ENCODE results near the gene FAM83G.

Gene FAM83G

DNA sequence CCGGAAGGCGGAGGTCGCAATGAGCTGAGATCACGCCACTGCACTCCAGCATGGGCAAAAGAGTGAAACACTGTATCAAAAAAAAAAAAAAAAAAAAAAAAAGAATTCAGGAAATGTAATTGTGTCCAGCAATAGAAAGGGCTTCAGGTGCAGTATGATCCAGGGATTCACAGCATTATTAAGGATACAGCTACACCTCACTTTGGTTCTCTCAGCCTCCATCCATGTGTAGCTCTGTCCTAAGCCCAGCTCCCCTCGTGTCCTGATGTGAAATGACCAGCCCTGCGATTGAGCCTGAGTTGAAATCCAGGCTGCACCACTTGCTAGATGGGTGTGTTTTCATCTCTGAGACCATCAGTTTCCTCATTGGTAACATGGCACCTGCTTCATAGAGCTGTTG lies 49.6 kb downstream of the FAM83G start:
- ATAC-seq = no peak

DNA sequence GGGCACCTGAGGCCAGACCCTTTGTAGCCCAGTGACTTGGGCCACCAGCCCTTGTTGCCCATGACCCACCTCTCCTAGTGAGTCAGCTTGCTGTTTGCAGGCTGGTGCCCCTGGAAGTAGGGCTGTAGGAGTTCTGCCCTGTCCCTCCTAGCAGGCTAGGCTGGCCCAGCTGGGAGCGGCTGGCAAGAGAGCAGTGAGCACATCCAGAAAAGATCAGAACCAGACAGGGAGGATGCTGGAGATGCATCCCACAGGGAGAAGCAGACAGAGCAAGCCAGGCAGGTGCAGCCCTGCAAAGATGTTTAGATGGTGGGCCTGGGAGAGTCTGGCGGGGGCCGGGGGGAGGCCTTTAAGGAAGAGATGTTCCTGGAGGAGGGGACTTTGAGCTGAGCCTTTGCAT lies 50.2 kb downstream of the FAM83G start:
- ATAC-seq = no peak
- TF ChIP-seq GLIS3 (CRISPR knock-in tag; IDR thresholded peaks at IDR 0.05) (no peak), ZNF8 (CRISPR knock-in tag; IDR thresholded peaks at IDR 0.05) (no peak), TCF4 (CRISPR knock-in tag; IDR thresholded peaks at IDR 0.05; ENCODE audit: borderline replicate concordance) (no peak), RARB (CRISPR knock-in tag; IDR thresholded peaks at IDR 0.05) (no peak), PPARA (CRISPR knock-in tag; IDR thresholded peaks at IDR 0.05; ENCODE audit: borderline replicate concordance) (no peak), SNAI2 (CRISPR knock-in tag; IDR thresholded peaks at IDR 0.05) (no peak), ZFP3 (CRISPR knock-in tag; IDR thresholded peaks at IDR 0.05) (no peak), TOX (CRISPR knock-in tag; IDR thresholded peaks at IDR 0.05; ENCODE audit: borderline replicate concordance) (no peak), CSDC2 (CRISPR knock-in tag; IDR thresholded peaks at IDR 0.05) (no peak), ZFP30 (CRISPR knock-in tag; IDR thresholded peaks at IDR 0.05) (no peak), ARNTL (CRISPR knock-in tag; IDR thresholded peaks at IDR 0.05; ENCODE audit: borderline replicate concordance, low read depth) (no peak), ZNF565 (CRISPR knock-in tag; conservative IDR thresholded peaks at IDR 0.05; ENCODE audit: low read depth) (no peak), ESRRG (CRISPR knock-in tag; IDR thresholded peaks at IDR 0.05) (no peak), ZNF70 (CRISPR knock-in tag; IDR thresholded peaks at IDR 0.05) (no peak)
- TF ChIP-seq, protein P1, sequence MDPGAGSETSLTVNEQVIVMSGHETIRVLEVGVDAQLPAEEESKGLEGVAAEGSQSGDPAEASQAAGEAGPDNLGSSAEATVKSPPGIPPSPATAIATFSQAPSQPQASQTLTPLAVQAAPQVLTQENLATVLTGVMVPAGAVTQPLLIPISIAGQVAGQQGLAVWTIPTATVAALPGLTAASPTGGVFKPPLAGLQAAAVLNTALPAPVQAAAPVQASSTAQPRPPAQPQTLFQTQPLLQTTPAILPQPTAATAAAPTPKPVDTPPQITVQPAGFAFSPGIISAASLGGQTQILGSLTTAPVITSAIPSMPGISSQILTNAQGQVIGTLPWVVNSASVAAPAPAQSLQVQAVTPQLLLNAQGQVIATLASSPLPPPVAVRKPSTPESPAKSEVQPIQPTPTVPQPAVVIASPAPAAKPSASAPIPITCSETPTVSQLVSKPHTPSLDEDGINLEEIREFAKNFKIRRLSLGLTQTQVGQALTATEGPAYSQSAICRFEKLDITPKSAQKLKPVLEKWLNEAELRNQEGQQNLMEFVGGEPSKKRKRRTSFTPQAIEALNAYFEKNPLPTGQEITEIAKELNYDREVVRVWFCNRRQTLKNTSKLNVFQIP (CRISPR knock-in tag; IDR thresholded peaks at IDR 0.05; ENCODE audit: borderline replicate concordance, low read depth) = no peak
- TF ChIP-seq, protein P2, sequence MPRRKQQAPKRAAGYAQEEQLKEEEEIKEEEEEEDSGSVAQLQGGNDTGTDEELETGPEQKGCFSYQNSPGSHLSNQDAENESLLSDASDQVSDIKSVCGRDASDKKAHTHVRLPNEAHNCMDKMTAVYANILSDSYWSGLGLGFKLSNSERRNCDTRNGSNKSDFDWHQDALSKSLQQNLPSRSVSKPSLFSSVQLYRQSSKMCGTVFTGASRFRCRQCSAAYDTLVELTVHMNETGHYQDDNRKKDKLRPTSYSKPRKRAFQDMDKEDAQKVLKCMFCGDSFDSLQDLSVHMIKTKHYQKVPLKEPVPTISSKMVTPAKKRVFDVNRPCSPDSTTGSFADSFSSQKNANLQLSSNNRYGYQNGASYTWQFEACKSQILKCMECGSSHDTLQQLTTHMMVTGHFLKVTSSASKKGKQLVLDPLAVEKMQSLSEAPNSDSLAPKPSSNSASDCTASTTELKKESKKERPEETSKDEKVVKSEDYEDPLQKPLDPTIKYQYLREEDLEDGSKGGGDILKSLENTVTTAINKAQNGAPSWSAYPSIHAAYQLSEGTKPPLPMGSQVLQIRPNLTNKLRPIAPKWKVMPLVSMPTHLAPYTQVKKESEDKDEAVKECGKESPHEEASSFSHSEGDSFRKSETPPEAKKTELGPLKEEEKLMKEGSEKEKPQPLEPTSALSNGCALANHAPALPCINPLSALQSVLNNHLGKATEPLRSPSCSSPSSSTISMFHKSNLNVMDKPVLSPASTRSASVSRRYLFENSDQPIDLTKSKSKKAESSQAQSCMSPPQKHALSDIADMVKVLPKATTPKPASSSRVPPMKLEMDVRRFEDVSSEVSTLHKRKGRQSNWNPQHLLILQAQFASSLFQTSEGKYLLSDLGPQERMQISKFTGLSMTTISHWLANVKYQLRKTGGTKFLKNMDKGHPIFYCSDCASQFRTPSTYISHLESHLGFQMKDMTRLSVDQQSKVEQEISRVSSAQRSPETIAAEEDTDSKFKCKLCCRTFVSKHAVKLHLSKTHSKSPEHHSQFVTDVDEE (CRISPR knock-in tag; IDR thresholded peaks at IDR 0.05) = no peak
- TF ChIP-seq, protein P3, sequence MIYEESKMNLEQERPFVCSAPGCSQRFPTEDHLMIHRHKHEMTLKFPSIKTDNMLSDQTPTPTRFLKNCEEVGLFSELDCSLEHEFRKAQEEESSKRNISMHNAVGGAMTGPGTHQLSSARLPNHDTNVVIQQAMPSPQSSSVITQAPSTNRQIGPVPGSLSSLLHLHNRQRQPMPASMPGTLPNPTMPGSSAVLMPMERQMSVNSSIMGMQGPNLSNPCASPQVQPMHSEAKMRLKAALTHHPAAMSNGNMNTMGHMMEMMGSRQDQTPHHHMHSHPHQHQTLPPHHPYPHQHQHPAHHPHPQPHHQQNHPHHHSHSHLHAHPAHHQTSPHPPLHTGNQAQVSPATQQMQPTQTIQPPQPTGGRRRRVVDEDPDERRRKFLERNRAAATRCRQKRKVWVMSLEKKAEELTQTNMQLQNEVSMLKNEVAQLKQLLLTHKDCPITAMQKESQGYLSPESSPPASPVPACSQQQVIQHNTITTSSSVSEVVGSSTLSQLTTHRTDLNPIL (CRISPR knock-in tag; IDR thresholded peaks at IDR 0.05; ENCODE audit: low read depth) = no peak

More for the DNA sequence above, 49.6 kb downstream of the FAM83G start:
- TF ChIP-seq RARB (CRISPR knock-in tag; IDR thresholded peaks at IDR 0.05) = no peak
- no peak for TF ChIP-seq ZNF70 (CRISPR knock-in tag; IDR thresholded peaks at IDR 0.05)
- no peak for TF ChIP-seq TOX (CRISPR knock-in tag; IDR thresholded peaks at IDR 0.05; ENCODE audit: borderline replicate concordance)
- no peak for TF ChIP-seq ARNTL (CRISPR knock-in tag; IDR thresholded peaks at IDR 0.05; ENCODE audit: borderline replicate concordance, low read depth)

DNA sequence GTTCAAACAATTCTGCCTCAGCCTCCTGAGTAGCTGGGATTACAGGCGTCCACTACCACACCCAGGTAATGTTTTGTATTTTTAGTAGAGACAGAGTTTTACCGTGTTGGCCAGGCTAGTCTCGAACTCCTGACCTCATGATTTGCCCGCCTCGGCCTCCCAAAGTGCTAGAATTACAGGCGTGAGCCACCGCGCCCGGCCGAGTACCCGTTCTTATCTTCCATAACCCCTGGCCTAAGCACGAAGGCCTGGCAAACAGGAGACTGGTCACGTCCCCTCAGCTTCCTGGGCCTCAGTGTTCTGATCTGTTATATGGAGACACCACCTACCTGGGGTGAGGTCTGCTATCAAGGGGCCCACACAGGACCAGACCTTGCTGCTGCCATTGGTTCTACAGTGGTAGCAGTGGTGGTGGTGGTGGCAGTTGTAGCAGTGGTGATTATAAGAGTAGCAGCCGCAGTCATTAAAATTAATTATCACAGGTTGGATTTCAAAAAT lies 51.3 kb downstream of the FAM83G start:
- ATAC-seq = no peak
- TF ChIP-seq ARNTL (CRISPR knock-in tag; IDR thresholded peaks at IDR 0.05; ENCODE audit: borderline replicate concordance, low read depth) (no peak), ZFP3 (CRISPR knock-in tag; IDR thresholded peaks at IDR 0.05) (no peak), ESRRG (CRISPR knock-in tag; IDR thresholded peaks at IDR 0.05) (no peak), ZNF70 (CRISPR knock-in tag; IDR thresholded peaks at IDR 0.05) (no peak), ZNF565 (CRISPR knock-in tag; conservative IDR thresholded peaks at IDR 0.05; ENCODE audit: low read depth) (no peak)

DNA sequence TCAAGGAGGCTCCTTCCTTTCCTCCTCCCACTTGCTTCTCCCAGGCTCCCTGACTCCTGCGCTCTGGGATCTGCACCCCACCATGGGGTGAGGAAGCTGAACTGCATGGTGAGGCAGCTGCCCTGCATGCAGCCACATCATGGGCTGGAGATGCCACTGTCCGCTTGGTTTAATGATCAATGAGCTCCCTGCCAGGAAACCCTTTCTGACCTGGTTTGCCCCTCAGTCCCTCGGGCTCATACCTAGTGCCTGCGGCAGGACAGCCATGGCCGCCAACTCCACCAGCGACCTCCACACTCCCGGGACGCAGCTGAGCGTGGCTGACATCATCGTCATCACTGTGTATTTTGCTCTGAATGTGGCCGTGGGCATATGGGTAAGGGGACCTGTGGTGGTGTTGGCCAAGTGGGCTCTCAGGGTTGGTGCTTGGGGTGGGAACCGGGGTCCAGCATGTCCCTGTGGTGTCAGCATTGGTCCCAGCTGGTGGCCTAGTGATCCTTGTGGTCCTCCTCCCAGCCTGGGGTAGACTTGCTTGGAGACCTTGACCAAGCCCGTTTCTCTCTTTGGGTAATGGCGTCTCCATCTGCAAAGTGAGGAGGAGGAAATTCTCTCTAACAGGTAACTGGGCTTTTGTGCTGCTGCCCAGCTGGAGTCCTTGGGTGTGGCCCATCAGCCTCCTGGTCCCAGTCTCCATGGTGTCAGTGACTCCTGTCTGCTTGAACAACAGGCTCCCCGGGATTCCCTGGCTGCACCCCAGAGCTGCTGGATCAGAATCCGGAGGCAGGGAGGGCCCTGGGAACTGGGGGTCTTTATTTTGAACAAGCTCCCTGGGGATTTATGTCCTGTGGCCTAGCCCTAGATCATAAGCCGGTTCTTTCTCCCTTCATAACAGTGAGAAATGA lies 52.4 kb downstream of the FAM83G start, which contains the start of gene SLC5A10:
TSS of gene SLC5A10 (plus strand) at position 225 of the 902 bp plus-strand sequence. CDS start at position 266, 41 bp downstream.
- peak; percentile 80 for ATAC-seq
- TF ChIP-seq ZNF70 (CRISPR knock-in tag; IDR thresholded peaks at IDR 0.05) = no peak
- no peak for TF ChIP-seq CSDC2 (CRISPR knock-in tag; IDR thresholded peaks at IDR 0.05)
- TF ChIP-seq ESRRG (CRISPR knock-in tag; IDR thresholded peaks at IDR 0.05) = no peak
- TF ChIP-seq, protein P4, sequence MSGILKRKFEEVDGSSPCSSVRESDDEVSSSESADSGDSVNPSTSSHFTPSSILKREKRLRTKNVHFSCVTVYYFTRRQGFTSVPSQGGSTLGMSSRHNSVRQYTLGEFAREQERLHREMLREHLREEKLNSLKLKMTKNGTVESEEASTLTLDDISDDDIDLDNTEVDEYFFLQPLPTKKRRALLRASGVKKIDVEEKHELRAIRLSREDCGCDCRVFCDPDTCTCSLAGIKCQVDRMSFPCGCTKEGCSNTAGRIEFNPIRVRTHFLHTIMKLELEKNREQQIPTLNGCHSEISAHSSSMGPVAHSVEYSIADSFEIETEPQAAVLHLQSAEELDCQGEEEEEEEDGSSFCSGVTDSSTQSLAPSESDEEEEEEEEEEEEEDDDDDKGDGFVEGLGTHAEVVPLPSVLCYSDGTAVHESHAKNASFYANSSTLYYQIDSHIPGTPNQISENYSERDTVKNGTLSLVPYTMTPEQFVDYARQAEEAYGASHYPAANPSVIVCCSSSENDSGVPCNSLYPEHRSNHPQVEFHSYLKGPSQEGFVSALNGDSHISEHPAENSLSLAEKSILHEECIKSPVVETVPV (CRISPR knock-in tag; IDR thresholded peaks at IDR 0.05) = no peak
- TF ChIP-seq ZNF565 (CRISPR knock-in tag; conservative IDR thresholded peaks at IDR 0.05; ENCODE audit: low read depth) = no peak
- TF ChIP-seq ZC3H10 (CRISPR knock-in tag; IDR thresholded peaks at IDR 0.05) = no peak
- TF ChIP-seq, protein P1 (CRISPR knock-in tag; IDR thresholded peaks at IDR 0.05; ENCODE audit: borderline replicate concordance, low read depth) = no peak
- TF ChIP-seq PPARA (CRISPR knock-in tag; IDR thresholded peaks at IDR 0.05; ENCODE audit: borderline replicate concordance) = no peak
- no peak for TF ChIP-seq TCF4 (CRISPR knock-in tag; IDR thresholded peaks at IDR 0.05; ENCODE audit: borderline replicate concordance)

Measured in SK-N-SH treated with all-trans-retinoic acid at 6 μM for 48 hours (cell line).